DOHH2 (cell line): ENCODE data around the gene GAS2L1.

ENCODE experiments used
- H3F3A ChIP-seq: fragments of 200-600 bp; sonication (generic), shearing (Covaris generic); 2 replicates; pipeline ENCODE4 v1.6.0; 2016; ENCODE audit warnings: antibody characterized with exemption, mild to moderate bottlenecking; ENCODE audit not compliant: control insufficient read depth, insufficient read depth
- H3K27ac ChIP-seq: fragments of 200-600 bp; sonication (generic); 2 replicates; pipeline ENCODE4 v1.5.1; 2014; ENCODE audit warnings: low read depth, mild to moderate bottlenecking, low read length, moderate library complexity
- H3K27me3 ChIP-seq: fragments of 200-600 bp; sonication (generic); 2 replicates; pipeline ENCODE4 v1.6.1; 2014; ENCODE audit warnings: mild to moderate bottlenecking, low read length, mixed read lengths; ENCODE audit not compliant: control insufficient read depth
- H3K36me3 ChIP-seq: fragments of 200-600 bp; sonication (generic); 2 replicates; pipeline ENCODE4 v1.6.1; 2014; ENCODE audit warnings: mild to moderate bottlenecking, low read length, moderate library complexity, mixed read lengths; ENCODE audit not compliant: control insufficient read depth
- H3K4me1 ChIP-seq: fragments of 200-600 bp; sonication (generic); 2 replicates; pipeline ENCODE4 v1.6.1; 2014; ENCODE audit warnings: mild to moderate bottlenecking, low read length, mixed read lengths; ENCODE audit not compliant: control insufficient read depth
- H3K4me2 ChIP-seq: fragments of 200-600 bp; sonication (generic); 2 replicates; pipeline ENCODE4 v1.6.0; 2014; ENCODE audit warnings: mild to moderate bottlenecking, low read length, moderate library complexity
- H3K4me3 ChIP-seq: fragments of 200-600 bp; sonication (generic); 2 replicates; pipeline ENCODE4 v1.5.1; 2014; ENCODE audit warnings: mild to moderate bottlenecking, low read length, mixed read lengths
- H3K79me2 ChIP-seq: fragments of 200-600 bp; sonication (generic); 2 replicates; pipeline ENCODE4 v1.6.1; 2014; ENCODE audit warnings: mild to moderate bottlenecking, low read length, mixed read lengths; ENCODE audit not compliant: control insufficient read depth
- H3K9me2 ChIP-seq: fragments of 200-600 bp; sonication (generic); replicated peaks from 2 replicates; pipeline ENCODE4 v1.6.1; 2014; ENCODE audit warnings: mild to moderate bottlenecking, low read length, mixed read lengths; ENCODE audit not compliant: control insufficient read depth
- H3K9me3 ChIP-seq: fragments of 200-600 bp; sonication (generic); 2 replicates; pipeline ENCODE4 v1.6.1; 2014; ENCODE audit warnings: antibody characterized with exemption, low read length, mixed read lengths; ENCODE audit not compliant: control insufficient read depth, insufficient read depth
- H4K20me1 ChIP-seq: fragments of 200-600 bp; sonication (generic); 2 replicates; pipeline ENCODE4 v1.6.0; 2014; ENCODE audit warnings: low read depth, mild to moderate bottlenecking, antibody characterized with exemption, low read length, moderate library complexity; ENCODE audit not compliant: control insufficient read depth, insufficient read depth
- CTCF ChIP-seq: fragments of 200-600 bp; sonication (generic); IDR thresholded peaks from one replicate; pipeline ENCODE4 v1.5.1; 2014; ENCODE audit warnings: antibody characterized with exemption, mild to moderate bottlenecking, low read depth, low read length; ENCODE audit not compliant: poor library complexity, severe bottlenecking
- EZH2phosphoT487 ChIP-seq: fragments of 200-600 bp; sonication (generic); IDR thresholded peaks from 2 replicates; pipeline ENCODE4 v1.6.1; 2017; ENCODE audit warnings: borderline replicate concordance, mild to moderate bottlenecking, antibody characterized with exemption, low read length, moderate library complexity, mixed read lengths

The GAS2L1 gene

DNA sequence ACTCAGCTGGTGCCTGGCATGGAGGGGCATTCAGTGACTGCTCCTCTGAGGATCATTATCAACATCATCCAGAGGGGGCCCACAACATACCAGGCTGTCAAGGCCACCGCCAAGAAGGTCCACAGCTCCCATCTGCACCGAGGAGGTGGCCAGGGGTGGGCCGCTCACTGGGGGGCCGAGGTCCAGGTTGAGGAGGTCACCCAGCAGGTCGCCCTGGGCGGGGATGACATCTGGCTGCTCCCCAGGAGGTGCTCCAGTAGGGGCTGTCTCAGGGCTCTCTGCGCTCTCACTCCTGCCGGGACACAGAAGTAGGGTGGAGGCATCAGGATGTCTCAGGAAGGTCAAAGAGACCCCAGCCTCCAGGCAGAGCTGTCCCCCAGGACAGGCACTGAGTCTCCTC, 34.1 kb downstream of the GAS2L1 start:
- no peak overlapping the region for H3K4me2 ChIP-seq
- H3K4me1 ChIP-seq, result no peaks in the 10 kb centered on the region
- H3K9me2 ChIP-seq, result no peaks in the 10 kb centered on the region
- no peak for TF ChIP-seq EZH2phosphoT487
- no peak for TF ChIP-seq CTCF
- H3F3A ChIP-seq, result no peaks in the 10 kb centered on the region
- H3K9me3 ChIP-seq, result no peaks in the 10 kb centered on the region
- H3K4me3 ChIP-seq, result no peak overlapping the region
- H4K20me1 ChIP-seq, result peaks cover 2% of the 10 kb centered on the region; the same call in 1 of the 2 replicates
- no peaks in the 10 kb centered on the region for H3K79me2 ChIP-seq
- H3K36me3 ChIP-seq, result peaks cover 88% of the 10 kb centered on the region
- H3K27me3 ChIP-seq, result no peaks in the 10 kb centered on the region
- H3K27ac ChIP-seq, result no peak overlapping the region

- Histone ChIP-seq H3K36me3 (peaks cover 87% of the 10 kb centered on the region), H4K20me1 (peaks cover 2% of the 10 kb centered on the region; the same call in 1 of the 2 replicates), H3K9me2 (no peaks in the 10 kb centered on the region), H3K27ac (no peak overlapping the region), H3K79me2 (no peaks in the 10 kb centered on the region), H3K27me3 (no peaks in the 10 kb centered on the region), H3K4me3 (no peak overlapping the region), H3K9me3 (no peaks in the 10 kb centered on the region), H3K4me1 (no peaks in the 10 kb centered on the region), H3K4me2 (no peak overlapping the region), H3F3A (no peaks in the 10 kb centered on the region)
- no peak for TF ChIP-seq CTCF
- no peak for TF ChIP-seq EZH2phosphoT487
Measured at GRCh38 chr22:29341056-29341848, 34.8 kb downstream of the GAS2L1 start.

GRCh38 chr22:29341849-29342127, 35.3 kb downstream of the GAS2L1 start:
- H3K9me3 ChIP-seq, result no peaks in the 10 kb centered on the region
- no peak overlapping the region for H3K27ac ChIP-seq
- H3F3A ChIP-seq, result no peaks in the 10 kb centered on the region
- peaks cover 3% of the 10 kb centered on the region; the same call in 1 of the 2 replicates for H4K20me1 ChIP-seq
- H3K79me2 ChIP-seq, result no peaks in the 10 kb centered on the region
- peaks cover 88% of the 10 kb centered on the region for H3K36me3 ChIP-seq
- H3K4me1 ChIP-seq, result no peaks in the 10 kb centered on the region
- H3K9me2 ChIP-seq, result no peaks in the 10 kb centered on the region
- no peaks in the 10 kb centered on the region for H3K27me3 ChIP-seq
- TF ChIP-seq CTCF, result no peak
- no peak for TF ChIP-seq EZH2phosphoT487
- H3K4me2 ChIP-seq, result no peak overlapping the region
- no peak overlapping the region for H3K4me3 ChIP-seq
